D721Med (cell line): ENCODE results near the gene SRPRB.

ENCODE experiments used
- DNase-seq: peaks from one replicate; pipeline ENCODE4 v3.0.0; 2011; ENCODE audit warnings: low spot score; ENCODE audit not compliant: insufficient read length
- FAIRE-seq: peaks from 2 replicates; lab custom pipeline; 2011; peaks lifted over from hg19 to GRCh38; lab: Jason Lieb, UNC
- TF ChIP-seq, protein P1 (sequence below): IDR thresholded peaks from 2 replicates; pipeline ENCODE4 v1.5.1; 2012; ENCODE audit warnings: mild to moderate bottlenecking, control low read depth; ENCODE audit not compliant: insufficient read depth; ENCODE audit errors: missing control alignments

The SRPRB gene

DNA sequence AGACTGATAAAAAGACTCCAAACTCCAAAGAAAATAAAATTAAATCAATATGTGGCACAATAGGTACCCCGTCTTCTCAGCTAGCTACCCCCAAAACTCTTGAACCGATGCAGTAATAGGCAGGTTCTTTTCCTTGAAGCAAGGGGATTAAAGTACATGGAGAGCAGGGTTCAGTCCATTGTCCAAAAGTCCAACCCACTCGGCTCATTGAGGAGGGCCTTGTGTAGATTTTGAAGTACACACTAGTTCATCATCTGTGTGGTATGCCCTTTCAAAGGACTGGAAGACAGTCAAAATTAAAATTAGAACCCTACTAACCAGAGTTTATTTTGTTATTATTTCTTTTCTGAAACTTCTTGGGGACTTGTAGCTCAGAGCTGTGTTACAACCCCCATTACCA lies 36.1 kb upstream of the SRPRB start:
- DNase-seq: no peak
- TF ChIP-seq, protein P1, sequence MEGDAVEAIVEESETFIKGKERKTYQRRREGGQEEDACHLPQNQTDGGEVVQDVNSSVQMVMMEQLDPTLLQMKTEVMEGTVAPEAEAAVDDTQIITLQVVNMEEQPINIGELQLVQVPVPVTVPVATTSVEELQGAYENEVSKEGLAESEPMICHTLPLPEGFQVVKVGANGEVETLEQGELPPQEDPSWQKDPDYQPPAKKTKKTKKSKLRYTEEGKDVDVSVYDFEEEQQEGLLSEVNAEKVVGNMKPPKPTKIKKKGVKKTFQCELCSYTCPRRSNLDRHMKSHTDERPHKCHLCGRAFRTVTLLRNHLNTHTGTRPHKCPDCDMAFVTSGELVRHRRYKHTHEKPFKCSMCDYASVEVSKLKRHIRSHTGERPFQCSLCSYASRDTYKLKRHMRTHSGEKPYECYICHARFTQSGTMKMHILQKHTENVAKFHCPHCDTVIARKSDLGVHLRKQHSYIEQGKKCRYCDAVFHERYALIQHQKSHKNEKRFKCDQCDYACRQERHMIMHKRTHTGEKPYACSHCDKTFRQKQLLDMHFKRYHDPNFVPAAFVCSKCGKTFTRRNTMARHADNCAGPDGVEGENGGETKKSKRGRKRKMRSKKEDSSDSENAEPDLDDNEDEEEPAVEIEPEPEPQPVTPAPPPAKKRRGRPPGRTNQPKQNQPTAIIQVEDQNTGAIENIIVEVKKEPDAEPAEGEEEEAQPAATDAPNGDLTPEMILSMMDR: no peak
- FAIRE-seq: no peak

DNA sequence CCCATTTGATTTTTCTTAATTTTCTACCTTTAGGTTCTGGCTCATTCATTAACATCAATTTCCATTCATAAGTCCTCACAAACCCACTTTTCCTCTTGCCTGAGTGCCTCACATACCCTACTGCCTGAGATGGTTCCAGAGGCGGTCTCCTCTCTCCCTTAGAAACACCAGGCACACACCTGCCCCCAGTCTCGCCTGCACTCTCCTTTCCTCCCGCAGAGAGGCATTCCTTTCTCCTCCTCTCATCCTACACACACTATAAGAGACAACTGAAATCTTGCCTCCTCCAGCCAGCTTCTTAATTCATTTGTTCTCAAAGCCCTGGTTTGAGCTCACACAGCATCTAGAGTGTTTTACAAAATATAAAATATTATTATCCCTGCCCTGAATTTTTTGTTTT lies 31.9 kb upstream of the SRPRB start:
- DNase-seq (no peak), FAIRE-seq (no peak)
- TF ChIP-seq, protein P1: no peak

DNA sequence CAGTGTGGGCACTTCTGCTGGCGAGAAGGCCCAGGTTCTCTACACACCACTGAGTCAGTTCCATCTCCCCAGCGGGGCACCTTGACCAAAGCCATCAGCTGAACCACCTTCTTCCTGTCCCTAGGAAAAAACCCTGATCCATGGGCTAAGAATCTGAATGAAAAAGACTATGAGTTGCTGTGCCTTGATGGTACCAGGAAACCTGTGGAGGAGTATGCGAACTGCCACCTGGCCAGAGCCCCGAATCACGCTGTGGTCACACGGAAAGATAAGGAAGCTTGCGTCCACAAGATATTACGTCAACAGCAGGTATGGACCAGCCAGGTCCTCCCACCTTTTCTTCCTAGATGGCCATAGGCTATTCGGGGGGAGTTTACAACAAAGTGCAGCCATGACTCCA lies 30.3 kb upstream of the SRPRB start:
- no peak for DNase-seq
- FAIRE-seq: no peak
- TF ChIP-seq, protein P1: no peak

DNA sequence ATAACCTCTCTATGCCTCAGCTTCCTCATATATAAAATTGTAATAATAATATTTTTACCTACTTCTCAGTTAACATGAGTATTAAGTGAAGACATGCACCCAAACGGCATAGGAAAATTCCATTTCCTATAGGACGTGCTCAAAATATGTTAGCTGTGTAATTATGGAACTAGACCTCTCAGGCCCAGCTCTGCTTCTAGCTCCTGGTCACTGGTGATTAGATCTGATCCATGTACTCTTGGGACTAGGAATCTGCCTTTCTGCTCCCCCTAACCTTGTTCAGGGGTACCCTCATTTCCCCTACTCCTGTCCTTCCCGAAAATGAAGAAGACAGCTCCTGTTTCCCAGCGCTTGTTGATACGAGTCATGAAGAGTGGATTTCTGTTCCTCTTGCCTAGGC lies 29.8 kb upstream of the SRPRB start:
- TF ChIP-seq, protein P1: no peak
- DNase-seq: no peak
- no peak for FAIRE-seq

DNA sequence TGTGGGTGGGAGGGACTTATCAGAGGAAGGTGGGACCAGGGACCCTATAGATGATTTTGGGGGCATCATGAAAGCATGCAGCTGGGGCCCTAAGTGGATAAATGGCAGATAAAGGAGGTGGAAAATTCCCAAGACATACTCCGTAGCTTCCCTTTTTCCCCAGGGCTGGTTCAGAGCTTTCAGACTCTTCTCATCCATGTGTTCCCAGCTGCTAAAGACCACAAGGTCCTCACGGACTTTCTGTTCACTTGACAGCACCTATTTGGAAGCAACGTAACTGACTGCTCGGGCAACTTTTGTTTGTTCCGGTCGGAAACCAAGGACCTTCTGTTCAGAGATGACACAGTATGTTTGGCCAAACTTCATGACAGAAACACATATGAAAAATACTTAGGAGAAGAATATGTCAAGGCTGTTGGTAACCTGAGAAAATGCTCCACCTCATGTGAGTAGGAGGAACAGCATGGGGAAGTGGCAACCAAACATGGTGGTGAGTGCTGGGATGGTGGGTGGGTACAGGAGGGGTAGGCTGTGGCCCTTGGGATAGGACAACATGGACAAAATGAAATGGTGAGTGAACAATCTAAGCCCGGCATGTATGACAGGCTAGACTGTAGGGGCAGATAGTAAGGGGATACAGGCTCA lies 28.7 kb upstream of the SRPRB start:
- FAIRE-seq: no peak

DNA sequence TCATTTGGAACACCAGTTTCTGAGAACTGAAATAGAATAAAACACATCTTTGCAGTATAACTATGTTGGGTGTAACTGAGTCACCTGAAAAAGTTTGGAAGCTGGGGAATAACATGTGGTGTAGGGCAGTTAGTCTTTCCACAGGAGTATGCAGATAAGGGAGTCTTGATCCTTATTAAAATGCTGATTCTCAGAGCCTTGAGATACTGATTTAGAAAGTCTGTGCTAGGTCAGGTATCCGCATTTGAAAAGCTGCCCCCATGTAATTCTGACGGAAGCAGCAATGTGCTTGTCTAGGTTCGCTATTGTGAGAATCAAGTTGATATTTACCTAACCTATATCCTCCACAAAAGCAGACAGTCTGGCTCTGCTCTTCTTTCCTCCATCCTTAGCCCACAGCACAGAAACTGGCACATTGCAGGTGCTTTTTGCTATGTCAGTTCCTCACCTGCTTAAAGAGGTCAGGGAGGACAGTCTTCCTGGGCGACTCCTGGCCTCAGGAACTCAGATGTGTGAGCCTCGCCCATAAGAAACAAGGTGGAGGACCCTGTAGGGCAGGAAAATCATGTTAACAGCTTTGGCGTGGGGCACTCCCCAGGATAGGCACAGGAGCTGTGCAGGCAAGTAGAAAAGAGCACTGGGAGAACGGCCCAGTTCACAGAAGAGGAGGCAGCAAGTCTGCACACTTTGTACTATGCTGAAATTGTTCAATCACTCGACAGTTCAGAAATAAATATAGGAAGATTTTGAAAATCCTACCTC lies 27.6 kb upstream of the SRPRB start:
- TF ChIP-seq, protein P1: no peak
- no peak for DNase-seq
- FAIRE-seq: no peak

More for the DNA sequence above, 28.7 kb upstream of the SRPRB start:
- DNase-seq: no peak
- TF ChIP-seq, protein P1: no peak
